NCI-H345 (cell line): ENCODE measurements around the gene CD99L2.
A peak's percentile ranks its signal among the peaks of the same experiment; 100 is the strongest.

Experiments used
- DNase-seq: peaks from one replicate; lab custom pipeline; 2025; lab: John Stamatoyannopoulos, UW

Gene CD99L2

DNA sequence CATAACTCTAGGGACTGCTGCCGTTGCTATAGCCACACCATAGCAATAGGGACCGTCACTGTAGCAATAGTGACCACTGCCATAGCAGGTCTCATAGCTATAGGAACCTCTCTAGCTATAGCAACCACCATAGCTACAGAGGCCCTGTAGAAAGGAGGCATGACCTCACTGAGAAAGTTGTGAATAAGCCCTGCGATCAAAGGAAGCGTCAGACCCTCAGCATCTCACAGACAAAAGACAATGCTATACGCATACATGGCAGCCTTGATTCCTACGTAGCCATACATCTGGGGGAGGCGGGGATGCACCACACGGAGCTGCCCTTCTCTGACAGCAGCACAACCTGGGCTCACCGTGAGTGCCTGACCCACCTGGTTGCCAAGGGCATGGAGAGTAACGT, 116.8 kb downstream of the CD99L2 start:
- no peak for DNase-seq

DNA sequence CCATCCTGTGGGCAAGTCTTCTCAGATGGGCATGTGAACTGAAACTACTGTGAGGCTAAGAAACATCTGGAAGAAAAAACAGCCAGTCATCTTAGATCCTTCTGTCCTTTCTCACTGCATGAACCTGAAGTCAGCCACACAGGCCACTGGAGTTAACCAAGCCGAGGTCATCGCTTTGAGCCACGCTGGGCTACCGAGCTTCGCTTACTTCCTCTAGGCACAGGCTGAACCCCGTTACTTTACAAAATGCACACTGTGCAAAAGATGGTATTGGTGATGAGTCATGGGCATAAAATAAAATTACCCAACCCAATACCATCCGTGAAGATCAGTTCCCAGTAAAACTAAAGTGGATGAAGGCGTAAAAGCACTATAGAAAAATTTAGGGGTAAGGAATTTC, 119.1 kb downstream of the CD99L2 start:
- DNase-seq, result no peak

DNA sequence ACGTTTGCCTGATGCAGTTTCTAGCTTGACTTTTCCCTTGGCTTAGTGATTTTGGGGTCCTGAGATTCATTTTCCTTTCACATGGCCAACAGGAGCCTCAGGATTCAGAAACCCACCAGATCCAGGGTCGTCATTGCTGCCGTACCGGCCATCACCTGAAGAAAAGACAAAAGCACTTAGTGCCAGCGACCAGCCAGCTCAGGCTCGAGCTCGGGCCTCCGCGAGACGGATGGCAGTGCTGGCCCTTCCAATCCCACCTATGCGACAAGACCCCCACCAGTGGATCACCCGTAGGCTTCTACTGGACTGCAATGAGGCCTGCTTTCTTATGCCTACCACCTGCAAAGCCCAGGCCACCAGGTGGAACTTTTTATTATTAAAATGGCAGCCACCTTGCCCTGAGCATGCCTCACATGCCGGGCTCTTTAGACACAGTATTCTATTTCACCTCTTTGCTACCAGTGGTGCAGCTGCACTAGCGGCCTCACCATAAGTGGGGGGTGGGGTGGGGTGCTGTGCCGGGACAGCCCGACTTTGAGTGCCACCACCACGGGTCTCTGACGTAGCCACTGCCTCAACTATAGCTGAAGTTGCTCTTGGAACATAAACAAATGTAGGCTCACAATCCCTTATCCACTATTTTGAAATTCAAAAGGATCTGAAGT, 121.0 kb downstream of the CD99L2 start:
- DNase-seq, result no peak

DNA sequence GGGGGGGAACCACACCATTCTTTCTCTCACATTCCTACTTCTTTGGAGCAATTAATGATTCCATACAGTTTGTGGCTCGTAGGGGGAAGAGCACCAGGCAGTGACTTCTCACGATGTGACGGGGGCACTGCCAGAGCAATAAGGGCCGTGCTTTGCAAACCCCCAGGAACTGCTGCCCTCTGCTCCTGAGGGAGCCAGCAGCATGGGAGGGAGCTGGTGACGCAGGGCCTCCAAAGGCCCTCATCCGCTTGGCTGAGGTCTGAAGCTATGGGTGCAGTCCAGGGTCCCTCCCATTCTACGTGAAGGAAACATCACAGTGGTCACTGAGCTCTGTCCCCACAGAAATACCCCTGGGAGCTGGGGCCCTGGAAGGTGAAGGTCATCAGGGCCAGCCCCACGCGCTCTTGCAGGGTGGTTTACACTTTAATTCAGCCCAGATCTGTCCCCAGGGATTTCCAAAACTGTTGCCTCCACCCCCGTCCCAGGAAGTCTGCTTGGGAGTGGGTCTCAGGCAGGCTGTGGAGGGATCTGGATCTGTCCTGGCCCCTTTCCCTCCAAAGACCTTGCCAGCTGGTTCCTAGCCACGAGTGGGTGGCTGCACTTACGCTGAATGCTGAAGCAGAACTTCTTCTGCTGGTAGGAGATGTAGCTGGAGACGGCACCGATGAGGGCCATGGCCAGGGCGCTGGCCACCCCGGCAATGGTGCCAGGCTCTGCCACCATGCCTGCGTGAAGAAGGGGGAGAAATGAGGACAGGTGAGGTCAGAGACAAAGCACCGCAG, 122.7 kb downstream of the CD99L2 start:
- DNase-seq, result no peak

DNA sequence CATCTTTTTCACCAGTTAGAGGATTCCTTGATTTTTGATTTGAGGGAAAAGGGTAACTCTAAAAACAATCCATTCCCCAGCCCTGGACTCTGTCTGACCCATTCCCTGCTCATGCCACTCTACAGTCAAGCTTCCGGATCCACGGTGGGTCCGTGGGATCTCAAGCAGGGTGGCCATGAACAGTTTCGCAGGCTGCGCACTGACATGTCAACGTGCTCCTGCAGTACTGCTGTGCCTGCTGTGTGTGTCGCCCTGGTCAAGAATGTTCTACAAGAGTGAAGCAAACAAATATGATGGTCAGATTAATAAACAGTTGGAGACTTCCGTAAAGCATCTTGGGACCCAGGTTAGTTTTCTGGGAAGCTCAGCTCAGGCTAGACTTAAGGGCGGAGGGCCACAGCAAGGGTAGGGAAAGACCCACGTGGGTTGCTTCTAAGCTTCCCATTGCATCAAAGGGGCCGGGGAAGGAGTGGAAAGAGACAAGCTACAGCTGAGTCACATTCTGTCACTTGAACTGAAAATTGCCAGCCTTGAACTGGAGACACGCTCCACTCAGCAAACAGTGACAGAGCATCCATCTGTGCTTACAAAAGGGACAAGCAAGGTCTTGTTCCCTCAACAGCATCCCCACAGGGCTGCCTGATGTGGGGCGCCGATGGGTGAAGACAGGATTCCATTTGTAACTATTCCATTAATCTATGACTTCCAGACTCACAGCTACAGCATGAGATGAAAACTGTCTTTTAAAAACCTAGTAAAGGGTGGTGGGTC, 123.5 kb downstream of the CD99L2 start:
- no peak for DNase-seq

DNA sequence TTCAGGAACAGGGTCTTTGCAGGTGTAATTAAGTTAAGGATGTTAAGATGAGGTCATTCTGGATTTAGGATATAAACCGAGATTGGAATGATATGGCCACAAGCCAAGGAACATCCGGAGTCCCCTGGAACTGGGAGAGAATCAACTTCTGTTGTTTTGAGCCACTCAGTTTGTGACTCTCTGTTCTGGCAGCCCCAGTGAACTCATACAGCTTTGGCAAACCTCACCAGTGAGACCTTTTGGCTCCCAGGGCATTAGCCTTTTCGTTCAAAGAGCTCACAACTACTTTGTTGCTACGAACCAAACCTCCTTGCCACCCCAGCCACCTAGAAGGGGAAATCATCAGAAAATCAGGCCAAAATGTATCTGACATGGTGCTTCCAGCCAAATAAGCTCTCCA, 124.8 kb downstream of the CD99L2 start:
- DNase-seq, result no peak

DNA sequence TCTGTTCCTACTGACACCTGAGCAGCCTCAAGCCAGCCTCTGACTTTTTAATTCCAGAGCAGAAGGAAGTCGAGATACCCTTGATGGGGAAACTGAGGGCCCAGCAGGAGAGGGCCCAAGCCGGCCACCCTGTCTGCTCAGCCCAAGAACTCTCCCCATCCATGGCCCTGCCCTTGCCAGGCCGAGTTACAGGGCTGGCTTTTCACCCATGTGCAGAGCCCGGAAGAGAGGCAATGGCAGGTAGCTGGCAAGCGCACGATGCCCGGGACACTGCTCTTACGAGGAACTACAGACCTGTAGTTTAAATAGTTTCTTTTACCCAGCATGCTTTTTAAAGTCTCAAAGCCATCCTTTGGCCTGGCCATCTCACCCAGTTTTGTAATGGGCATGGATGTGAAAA, 125.4 kb downstream of the CD99L2 start:
- no peak for DNase-seq

DNA sequence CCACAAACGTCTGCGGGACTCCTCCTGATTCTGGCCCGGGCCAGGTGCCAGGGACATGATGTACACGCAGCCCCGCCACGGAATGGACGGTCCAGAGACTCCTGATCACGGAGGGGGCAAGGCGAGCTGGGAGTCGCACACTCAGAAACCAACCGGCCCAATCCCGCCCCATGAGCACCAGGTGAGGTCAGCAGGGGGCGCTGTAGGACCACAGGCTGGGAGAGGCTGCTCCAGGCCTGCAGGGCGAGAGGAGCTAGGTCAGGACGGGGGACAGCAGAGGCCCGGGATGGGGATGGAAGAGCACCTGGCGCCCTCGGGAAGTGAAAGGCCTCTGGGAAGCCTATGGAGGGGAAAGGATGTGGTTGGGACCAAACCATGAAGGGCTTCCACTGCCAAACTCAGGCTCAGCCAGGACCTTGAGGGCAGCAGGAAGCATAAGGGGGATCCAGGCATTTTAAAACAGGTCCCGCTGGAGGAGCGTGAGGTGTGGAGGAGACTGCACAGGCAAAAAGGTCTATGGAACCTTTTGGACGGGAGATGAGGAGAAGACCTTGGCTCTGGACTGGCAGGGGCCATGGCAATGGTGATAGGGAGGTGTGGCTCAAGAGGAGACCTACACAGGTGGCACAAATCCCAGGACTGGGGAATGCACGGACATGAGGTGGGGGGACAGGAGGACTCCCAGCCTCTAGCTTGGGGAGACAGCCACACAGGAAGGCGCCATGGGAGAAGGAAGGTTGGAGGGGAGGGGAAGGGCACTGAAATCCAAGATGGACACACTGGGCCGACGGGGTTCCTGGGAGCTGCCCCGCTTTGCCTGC, 126.1 kb downstream of the CD99L2 start:
- peak; percentile 60 for DNase-seq

- peak; percentile 20 for DNase-seq
Measured at GRCh38 chrX:150771116-150771515, 127.4 kb downstream of the CD99L2 start.

- no peak for DNase-seq
Measured at GRCh38 chrX:150770623-150771022, 127.8 kb downstream of the CD99L2 start.

GRCh38 chrX:150769408-150769807, 129.1 kb downstream of the CD99L2 start:
- DNase-seq, result no peak

- no peak for DNase-seq
Measured at GRCh38 chrX:150768580-150769190, 129.8 kb downstream of the CD99L2 start.

DNA sequence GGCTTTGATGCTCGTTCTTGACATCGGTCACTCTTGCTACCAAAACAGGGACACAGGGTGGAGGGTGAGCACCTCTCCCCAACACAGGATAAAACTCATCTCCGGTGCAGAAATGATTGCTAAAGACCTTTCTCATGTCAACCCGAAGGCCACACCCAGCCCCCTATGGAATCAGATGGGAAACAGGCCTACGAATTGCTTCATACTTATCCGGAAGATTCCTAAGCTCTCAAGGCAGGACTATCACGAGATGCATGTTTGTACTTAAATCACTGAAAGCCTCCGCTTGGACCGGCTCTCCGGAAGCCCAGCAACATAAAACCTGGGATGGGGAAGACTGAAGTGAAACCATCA, 130.4 kb downstream of the CD99L2 start:
- DNase-seq, result no peak

DNA sequence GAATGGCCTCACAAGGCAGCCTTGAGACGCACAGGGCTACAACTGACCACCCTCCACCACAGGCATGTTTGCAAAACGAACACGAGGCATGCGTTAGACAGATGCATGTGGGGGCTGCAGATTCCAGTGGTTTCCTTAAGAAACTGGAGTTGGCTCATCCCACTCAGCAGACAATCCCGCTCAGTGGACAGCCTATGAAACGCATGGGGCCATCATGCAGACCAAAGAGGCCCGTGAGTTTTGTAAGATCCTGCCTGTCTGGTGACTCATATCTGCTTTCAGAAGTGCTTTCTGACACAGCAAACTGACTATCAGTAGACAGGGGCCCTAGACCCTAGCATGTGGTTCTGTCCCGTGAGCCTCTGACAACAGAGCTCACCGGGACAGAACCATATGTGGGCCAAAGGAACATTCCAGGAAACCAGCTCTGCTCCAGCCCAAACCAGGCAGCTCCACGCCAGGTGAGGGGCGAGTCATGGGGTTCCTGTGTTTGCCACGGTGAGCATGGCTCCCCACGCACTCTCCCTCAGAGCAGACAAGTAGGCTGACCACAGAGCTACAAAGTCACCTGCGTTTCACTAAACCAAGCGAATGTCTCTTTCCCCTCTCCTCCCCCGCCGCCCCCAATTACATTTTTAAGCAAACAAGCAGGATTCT, 130.9 kb downstream of the CD99L2 start:
- no peak for DNase-seq

GRCh38 chrX:150767045-150767395, 131.4 kb downstream of the CD99L2 start:
- no peak for DNase-seq

GRCh38 chrX:150766351-150767044, 132.0 kb downstream of the CD99L2 start:
- DNase-seq, result no peak

DNA sequence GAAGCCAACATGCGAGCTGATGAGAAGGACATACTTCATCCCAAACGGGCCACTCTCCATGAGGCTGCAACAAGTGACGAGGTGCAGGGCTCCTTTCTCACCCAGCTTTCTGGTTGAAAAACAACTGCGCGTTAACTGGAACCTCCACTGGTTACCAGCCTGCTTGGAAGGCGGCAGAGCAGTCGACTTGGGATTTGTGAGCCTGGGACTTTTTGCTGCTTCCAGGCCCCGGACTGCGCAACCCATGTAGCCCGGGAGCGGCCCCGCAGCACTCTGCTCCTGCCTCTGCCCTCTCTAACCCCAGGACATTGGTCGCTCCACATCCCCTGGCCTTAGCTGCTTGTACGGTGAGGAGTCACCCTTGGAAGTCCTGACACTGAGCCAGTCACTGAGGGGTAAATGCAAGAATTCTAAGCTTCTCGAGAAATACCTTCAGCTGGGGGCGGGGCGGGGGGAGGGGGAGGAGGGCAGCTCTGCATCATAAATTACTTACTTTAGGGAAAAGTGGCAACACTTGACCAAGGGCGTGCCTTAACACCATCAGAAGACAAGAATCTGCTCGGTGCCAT, 132.6 kb downstream of the CD99L2 start:
- no peak for DNase-seq

- no peak for DNase-seq
Measured at GRCh38 chrX:150765237-150765636, 133.2 kb downstream of the CD99L2 start.

GRCh38 chrX:150763810-150764209, 134.7 kb downstream of the CD99L2 start:
- no peak for DNase-seq

GRCh38 chrX:150763303-150763797, 135.1 kb downstream of the CD99L2 start:
- DNase-seq, result no peak
